GM19023 (cell line): ENCODE data around the gene MAP4K4.

Experiments
- ATAC-seq: cut with Tn5 transposase; IDR thresholded peaks from one replicate; pipeline ENCODE4 v1.9.1; 2021; ENCODE audit warnings: mild to moderate bottlenecking, moderate library complexity; ENCODE audit not compliant: unreplicated experiment

The MAP4K4 gene

GRCh38 chr2:101692041-101692440 is 5.5 kb upstream of the MAP4K4 start:
- no peak for ATAC-seq

DNA sequence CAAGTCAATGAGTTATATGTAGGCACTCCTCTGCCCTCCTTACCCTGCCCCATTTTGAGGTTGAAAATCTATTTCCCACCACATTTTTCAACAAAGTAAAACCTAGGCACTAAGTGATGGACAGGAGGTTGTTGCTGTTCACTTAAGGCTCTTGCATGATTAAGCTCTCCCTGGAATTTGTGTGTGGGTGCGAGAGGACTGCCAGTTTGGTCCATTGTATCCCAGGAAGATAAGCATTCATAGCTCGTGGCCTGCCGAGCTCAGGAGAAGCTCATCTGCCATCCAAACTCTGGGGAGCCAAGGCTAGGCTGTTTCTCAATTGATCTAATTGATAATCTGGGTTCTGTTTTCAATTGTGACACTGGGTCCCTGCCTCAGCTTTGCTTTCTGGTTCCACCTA is 4.7 kb upstream of the MAP4K4 start:
- ATAC-seq: no peak

- ATAC-seq: no peak
These were observed 3.4 kb upstream of the MAP4K4 start for GRCh38 chr2:101693991-101694588.

DNA sequence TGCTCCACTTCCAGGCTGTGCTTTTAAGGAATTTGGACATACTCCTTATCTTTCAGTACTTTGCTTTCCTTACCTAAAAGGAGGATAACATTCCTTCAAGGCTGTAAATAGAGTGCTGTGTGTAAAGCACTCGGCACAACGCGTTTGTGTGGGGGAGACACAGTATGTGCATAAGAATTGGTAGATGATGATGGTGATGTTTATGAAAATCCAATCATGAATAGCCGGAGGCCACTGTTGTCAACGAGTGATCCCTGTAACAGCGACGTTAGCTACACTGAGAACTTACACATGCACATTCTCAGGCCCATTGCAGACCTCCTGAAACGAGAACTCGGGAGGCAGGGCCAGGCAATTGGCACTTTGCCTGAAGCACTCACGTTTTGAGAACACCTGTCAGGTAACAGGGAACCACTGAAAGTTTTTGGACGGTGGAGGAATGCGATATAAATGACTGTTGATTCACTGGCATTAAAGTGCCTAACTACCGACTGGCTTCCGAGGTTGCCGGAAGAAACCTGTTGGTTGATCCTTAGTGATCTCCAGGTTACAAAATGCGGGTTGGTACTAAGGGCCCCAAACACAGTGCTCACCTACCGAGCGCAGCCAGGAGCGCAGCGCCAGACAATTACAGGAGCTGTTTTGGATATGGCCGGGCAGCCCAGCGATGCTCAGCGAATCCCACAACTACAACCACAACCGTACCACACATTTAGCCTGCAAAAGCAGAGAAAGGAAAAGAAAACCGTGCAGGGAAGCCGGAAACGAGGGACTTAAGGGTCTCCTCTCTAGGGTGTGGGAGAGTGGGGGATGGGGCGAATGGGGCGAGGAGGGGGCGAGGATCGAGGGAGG is 1.0 kb upstream of the MAP4K4 start:
- no peak for ATAC-seq

DNA sequence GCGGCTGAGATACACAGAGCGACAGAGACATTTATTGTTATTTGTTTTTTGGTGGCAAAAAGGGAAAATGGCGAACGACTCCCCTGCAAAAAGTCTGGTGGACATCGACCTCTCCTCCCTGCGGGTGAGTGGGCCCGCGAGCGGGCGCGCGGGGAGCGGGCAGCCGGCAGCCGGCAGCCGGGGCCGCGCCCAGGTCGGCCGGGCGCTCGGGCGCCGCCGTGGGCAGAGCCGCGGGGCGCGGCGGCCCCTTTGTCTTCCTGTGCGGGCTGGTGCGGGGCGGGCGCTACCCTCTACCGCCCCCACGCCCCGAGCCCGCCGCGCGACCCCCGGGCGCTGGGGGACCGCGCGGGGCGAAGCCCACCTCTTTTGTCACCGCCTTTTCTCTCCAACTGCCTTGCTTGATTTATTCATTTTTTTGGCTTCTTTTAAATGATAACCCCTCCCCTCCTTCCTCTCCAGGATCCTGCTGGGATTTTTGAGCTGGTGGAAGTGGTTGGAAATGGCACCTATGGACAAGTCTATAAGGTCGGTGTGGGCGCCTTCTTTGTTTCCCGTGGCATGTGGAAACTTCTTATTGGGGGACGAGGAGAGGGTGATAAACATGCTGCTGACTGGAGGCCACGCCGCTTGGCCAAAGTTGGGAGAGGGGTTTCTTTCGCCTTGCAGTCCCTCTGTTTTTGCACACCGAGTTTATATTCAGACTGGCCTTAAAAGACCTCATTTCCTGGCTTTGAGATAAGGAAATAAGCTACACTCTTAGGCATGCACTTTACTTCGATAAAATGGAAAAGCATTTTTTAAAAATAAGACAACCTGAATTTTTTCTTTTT is 722 bp downstream of the MAP4K4 start:
- ATAC-seq: peak; percentile 30

GRCh38 chr2:101698844-101699754 is 1.6 kb downstream of the MAP4K4 start:
- ATAC-seq: no peak

DNA sequence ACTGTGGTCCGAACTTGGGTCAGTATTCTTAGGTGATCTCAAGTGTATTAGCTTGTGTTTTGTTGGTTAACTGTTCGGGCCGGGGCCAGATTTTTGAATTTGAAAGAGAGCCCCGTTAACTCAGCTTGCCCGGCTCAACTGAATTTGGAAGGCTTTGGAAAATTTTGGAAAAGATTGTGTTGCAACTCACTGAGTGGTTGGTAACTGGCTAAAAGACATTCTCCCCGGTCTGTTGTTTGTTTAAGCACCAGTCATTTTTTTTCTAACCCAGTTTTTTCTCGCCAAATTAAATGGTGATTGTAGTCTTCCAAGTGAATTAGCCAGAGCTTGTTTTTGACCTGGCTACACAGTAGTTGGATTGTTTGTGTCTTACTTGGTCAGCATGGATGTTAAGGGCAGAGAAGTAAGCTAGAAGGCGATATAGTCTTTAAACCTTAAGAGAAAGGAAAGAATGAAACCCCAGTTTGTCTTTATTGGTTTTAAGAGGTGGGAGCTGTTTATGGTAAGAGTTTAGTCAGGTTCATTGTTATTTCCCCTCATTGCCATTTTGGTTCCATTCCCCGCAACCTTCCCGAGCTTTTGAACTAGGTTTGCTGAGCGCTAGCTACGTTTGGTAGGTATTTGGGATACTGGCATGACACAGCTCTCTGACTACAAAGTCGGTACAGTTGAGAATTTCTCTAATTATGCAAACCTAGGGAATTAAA is 2.4 kb downstream of the MAP4K4 start:
- no peak for ATAC-seq

GRCh38 chr2:101704046-101704466 is 6.5 kb downstream of the MAP4K4 start:
- ATAC-seq: no peak

GRCh38 chr2:101704816-101705578 is 7.5 kb downstream of the MAP4K4 start:
- ATAC-seq: no peak

DNA sequence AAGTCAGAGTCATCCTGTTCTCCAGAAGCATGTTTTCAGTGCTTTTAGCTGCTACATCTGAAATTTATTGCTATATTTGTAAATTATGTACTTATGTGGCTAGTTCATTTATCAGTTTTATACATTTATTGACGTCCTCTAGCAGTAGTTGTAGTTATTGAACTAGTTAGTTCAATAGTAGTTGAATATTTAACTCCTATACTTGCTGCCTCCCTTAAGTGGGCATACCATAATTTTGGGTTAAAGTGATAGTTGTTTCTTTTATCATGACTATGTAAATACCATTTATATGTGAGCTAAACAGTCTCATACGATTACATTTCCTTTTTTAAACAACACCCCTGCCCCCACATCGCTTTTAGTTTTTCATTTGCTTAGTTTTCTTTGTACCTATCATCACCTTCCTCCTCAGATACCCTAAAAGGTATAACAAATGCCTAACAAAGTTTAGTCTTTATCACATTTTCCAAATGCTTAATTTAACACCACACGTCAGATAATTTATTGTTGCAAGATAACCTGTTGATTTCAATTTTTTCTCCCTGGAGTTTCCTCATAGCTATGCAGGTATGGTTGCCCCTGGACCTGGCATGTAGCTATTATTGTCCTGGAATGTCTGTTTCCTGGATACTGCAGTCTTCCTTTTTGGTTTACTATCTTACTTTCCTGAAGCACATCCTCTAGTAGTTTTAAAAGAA is 8.8 kb downstream of the MAP4K4 start:
- no peak for ATAC-seq

DNA sequence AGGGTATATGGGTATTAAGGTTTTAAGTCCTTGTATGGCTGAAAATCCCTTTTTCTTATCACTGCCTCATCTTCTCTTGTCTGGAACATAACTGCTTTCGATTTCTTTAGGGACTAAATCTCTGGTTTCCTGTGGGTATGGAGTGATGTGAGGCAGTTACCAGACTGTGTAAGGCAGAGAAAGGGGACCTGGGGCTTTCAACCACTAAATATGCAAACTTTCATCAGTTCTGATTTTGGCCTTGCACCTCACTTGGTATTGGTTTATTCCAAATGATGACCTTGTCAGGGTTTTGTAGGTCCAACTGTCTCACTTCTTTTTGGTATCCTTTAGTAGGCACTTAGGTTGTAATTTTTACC is 9.3 kb downstream of the MAP4K4 start:
- ATAC-seq: peak; percentile 59

- no peak for ATAC-seq
These were observed 12.5 kb downstream of the MAP4K4 start for GRCh38 chr2:101710036-101710435.

GRCh38 chr2:101710471-101711318 is 13.2 kb downstream of the MAP4K4 start:
- no peak for ATAC-seq

DNA sequence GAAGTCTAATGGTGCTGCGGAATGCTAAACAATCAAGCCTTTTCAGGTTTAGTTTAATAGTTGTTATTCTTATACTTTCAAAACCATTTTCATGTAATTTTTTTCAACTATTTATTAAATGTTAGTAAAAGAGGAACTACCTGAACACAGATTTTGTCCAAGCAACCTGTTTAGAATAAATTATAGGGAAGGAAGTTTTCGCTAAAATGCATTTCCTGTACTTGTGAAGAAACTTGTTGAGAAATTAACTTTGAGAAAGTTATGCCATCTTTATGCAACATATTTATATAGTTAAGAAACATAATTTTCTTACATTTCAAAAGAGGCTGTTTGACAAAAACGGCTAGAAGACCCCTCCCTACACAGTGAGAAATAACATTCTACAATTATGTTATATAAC is 16.6 kb downstream of the MAP4K4 start:
- ATAC-seq: no peak

DNA sequence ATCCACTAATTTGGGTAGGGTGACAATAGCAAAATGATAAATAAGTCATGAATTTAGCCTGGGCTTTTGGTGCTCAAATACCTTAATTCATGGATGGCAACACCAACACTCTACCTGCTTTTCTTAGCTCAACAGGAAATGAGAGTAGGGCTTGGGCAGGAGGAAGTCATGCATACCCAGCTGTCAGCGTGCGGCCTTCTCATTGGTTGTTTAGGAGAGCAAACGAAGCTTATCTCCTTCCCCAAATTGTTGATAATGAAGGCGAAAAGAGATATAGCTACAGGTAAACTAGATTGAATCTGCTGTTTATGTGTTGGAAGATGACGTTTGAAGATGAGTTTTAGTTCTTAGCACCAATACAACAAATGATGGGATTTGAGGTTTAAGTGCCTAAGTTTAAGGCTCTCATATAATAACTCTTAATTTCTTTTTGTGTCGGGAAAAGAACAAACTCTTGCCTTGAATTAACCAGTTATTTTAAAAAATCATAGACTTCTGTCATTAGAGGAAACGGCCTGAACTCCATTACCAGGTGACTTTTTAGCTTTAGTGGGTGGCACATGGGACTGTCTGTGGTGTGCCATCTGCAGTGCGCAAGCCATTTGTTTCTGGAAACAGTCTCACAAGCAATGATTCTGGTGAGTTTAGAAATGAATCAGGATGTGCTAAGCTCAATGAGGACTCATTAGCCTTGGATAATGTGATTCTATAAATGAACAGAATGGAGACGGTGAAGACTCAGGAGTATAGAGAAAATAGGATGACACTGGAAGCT is 19.8 kb downstream of the MAP4K4 start:
- ATAC-seq: peak; percentile 51

DNA sequence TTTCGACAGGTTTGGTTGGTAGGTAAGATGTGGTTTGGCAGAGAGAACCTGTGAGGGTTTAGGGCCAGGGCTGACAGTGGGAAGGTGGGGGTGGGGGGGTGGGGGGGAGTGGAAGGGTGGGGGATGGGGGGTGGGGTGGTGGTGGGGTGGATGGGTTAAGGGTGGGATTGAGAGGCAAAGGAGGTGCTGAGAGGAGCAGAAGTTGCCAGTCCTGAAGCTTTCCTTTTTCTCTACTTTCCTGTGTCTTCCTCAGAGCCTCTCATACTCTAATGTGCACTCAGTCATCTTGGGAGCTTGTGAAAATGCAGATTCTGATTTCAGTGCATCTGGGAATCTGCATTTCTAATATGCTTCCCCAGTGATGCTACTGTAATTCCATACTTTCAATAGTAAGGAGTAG is 21.0 kb downstream of the MAP4K4 start:
- ATAC-seq: no peak

DNA sequence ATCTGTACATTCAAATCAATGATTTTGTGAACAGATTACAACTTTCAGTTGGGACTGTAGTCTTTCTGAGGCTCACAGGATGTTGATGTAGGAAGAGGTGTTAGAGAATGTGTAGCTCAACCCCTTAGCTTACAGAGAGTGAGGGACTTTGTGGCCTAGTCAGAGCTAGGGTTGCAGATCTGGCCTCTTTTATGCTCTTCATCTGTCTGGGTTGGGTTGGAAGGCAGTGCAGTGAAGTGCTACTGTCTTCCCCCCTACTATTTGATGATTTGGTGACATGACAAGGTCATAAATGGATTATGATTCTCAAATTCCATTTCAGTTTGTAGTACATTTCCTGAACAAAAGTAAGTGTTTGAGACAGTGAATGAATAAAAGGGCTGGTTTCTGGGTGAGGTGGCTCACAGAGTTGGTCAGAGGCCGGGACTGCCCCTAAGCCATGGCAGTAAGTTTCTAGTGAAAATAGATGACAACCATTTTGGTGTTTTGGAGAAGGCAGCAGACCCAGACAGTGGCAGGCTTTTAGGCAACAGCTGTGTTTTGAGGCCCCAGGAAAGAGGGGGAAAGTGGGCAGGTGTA is 21.6 kb downstream of the MAP4K4 start:
- peak; percentile 49 for ATAC-seq
